H9 (cell line): ENCODE results near the gene DEK. TPM values are rescaled to one million over a fixed set of nuclear protein-coding genes. Genes with fewer than 3 reads are reported as not detected.

Source experiments
- DNase-seq: peaks from one replicate; pipeline ENCODE4 v3.0.0-alpha.2; 2017
- H2AFZ ChIP-seq: one replicate; pipeline ENCODE4 v1.6.1; 2013; ENCODE audit warnings: mild to moderate bottlenecking, low read length, control low read depth, moderate library complexity
- H2AK5ac ChIP-seq: 2 replicates; pipeline ENCODE4 v1.6.1; 2013; ENCODE audit warnings: low read length, control low read depth, mixed read lengths; ENCODE audit not compliant: insufficient read length
- H2BK120ac ChIP-seq: one replicate; pipeline ENCODE4 v1.6.1; 2013; ENCODE audit warnings: low read depth, mild to moderate bottlenecking, low read length, control low read depth, inconsistent platforms; ENCODE audit not compliant: poor library complexity, severe bottlenecking
- H2BK12ac ChIP-seq: 2 replicates; pipeline ENCODE4 v1.6.1; 2013; ENCODE audit warnings: low read length, control low read depth, mixed read lengths, low read depth; ENCODE audit not compliant: insufficient read length
- H2BK15ac ChIP-seq: 2 replicates; pipeline ENCODE4 v1.6.1; 2013; ENCODE audit warnings: low read depth, low read length, control low read depth
- H2BK20ac ChIP-seq: one replicate; pipeline ENCODE4 v1.6.1; 2013; ENCODE audit warnings: low read depth, mild to moderate bottlenecking, low read length, control low read depth, inconsistent platforms; ENCODE audit not compliant: poor library complexity, severe bottlenecking
- H2BK5ac ChIP-seq: 2 replicates; pipeline ENCODE4 v1.6.1; 2013; ENCODE audit warnings: low read length, control low read depth, mixed read lengths; ENCODE audit not compliant: insufficient read length
- H3K14ac ChIP-seq: 2 replicates; pipeline ENCODE4 v1.6.1; 2013; ENCODE audit warnings: low read length, control low read depth; ENCODE audit not compliant: insufficient read depth
- H3K18ac ChIP-seq: 2 replicates; pipeline ENCODE4 v1.6.1; 2013; ENCODE audit warnings: low read depth, mild to moderate bottlenecking, mixed read lengths, low read length, control low read depth; ENCODE audit not compliant: insufficient read length
- H3K23ac ChIP-seq: 2 replicates; pipeline ENCODE4 v1.6.1; 2013; ENCODE audit warnings: low read length, control low read depth, mixed read lengths, low read depth; ENCODE audit not compliant: insufficient read length
- H3K23me2 ChIP-seq: 2 replicates; pipeline ENCODE4 v1.6.1; 2013; ENCODE audit warnings: low read depth, mild to moderate bottlenecking, mixed read lengths, low read length, control low read depth; ENCODE audit not compliant: insufficient read length, poor library complexity, severe bottlenecking
- H3K27ac ChIP-seq: 2 replicates; pipeline ENCODE4 v1.5.1; 2013; ENCODE audit warnings: low read length, control low read depth, mixed read lengths, low read depth; ENCODE audit not compliant: insufficient read length
- H3K27me3 ChIP-seq: 2 replicates; pipeline ENCODE4 v1.6.1; 2013; ENCODE audit warnings: low read length, control low read depth, inconsistent platforms; ENCODE audit not compliant: insufficient read depth
- H3K4ac ChIP-seq: 2 replicates; pipeline ENCODE4 v1.6.1; 2013; ENCODE audit warnings: low read depth, mild to moderate bottlenecking, control low read depth, inconsistent platforms, low read length, moderate library complexity
- H3K4me1 ChIP-seq: 2 replicates; pipeline ENCODE4 v1.6.1; 2013; ENCODE audit warnings: low read length, control low read depth, inconsistent platforms; ENCODE audit not compliant: insufficient read depth
- H3K4me2 ChIP-seq: 2 replicates; pipeline ENCODE4 v1.6.1; 2013; ENCODE audit warnings: low read length, control low read depth, mixed read lengths; ENCODE audit not compliant: insufficient read length, insufficient read depth
- H3K56ac ChIP-seq: 2 replicates; pipeline ENCODE4 v1.6.1; 2013; ENCODE audit warnings: low read depth, mild to moderate bottlenecking, mixed read lengths, low read length, control low read depth; ENCODE audit not compliant: insufficient read length
- H3K79me1 ChIP-seq: 2 replicates; pipeline ENCODE4 v1.6.1; 2013; ENCODE audit warnings: low read depth, mild to moderate bottlenecking, moderate library complexity, low read length, control low read depth, inconsistent platforms; ENCODE audit not compliant: insufficient read depth, poor library complexity, severe bottlenecking
- H3K79me2 ChIP-seq: 2 replicates; pipeline ENCODE4 v1.6.1; 2013; ENCODE audit warnings: low read length, control low read depth, inconsistent platforms; ENCODE audit not compliant: insufficient read depth
- H3K9ac ChIP-seq: 2 replicates; pipeline ENCODE4 v1.6.1; 2013; ENCODE audit warnings: low read length, control low read depth, mixed read lengths; ENCODE audit not compliant: insufficient read length; ENCODE audit errors: extremely low read depth
- H3K9me3 ChIP-seq: one replicate; pipeline ENCODE4 v1.6.1; 2013; ENCODE audit warnings: low read depth, low read length, inconsistent platforms; ENCODE audit not compliant: control insufficient read depth
- H3T11ph ChIP-seq: one replicate; pipeline ENCODE4 v1.6.1; 2013; ENCODE audit warnings: mild to moderate bottlenecking, low read length, control low read depth, inconsistent platforms
- H4K20me1 ChIP-seq: one replicate; pipeline ENCODE4 v1.6.1; 2013; ENCODE audit not compliant: control insufficient read depth, insufficient read length, insufficient read depth
- H4K5ac ChIP-seq: 2 replicates; pipeline ENCODE4 v1.6.1; 2013; ENCODE audit warnings: low read depth, mild to moderate bottlenecking, mixed read lengths, low read length, control low read depth; ENCODE audit not compliant: insufficient read length
- H4K8ac ChIP-seq: replicated peaks from 2 replicates; pipeline ENCODE4 v1.6.1; 2013; ENCODE audit warnings: low read length, control low read depth, mixed read lengths, low read depth; ENCODE audit not compliant: insufficient read length
- H4K91ac ChIP-seq: 2 replicates; pipeline ENCODE4 v1.6.1; 2013; ENCODE audit warnings: low read depth, mild to moderate bottlenecking, moderate library complexity, mixed read lengths, low read length, control low read depth; ENCODE audit not compliant: insufficient read length
- H3K27ac Mint-ChIP-seq, 3 experiments: 2 replicates in 2 of 3; 3 replicates in 1 of 3; pipeline ENCODE4 v1.8.0; 2020 to 2021; ENCODE audit warnings: mixed read lengths in 3 of 3, mild to moderate bottlenecking in 1 of 3, moderate library complexity in 1 of 3
- H3K27me3 Mint-ChIP-seq: 2 replicates; pipeline ENCODE4 v1.8.0; 2021; ENCODE audit warnings: low read depth, mild to moderate bottlenecking, moderate library complexity, mixed read lengths
- H3K36me3 Mint-ChIP-seq, 3 experiments: 2 replicates in 2 of 3; 3 replicates in 1 of 3; pipeline ENCODE4 v1.8.0; 2020 to 2021; ENCODE audit warnings: low read depth in 3 of 3, mixed read lengths in 3 of 3; ENCODE audit not compliant: insufficient read depth in 1 of 3
- H3K4me1 Mint-ChIP-seq, 2 experiments: 2 replicates each; pipeline ENCODE4 v1.8.0; 2020; ENCODE audit warnings: mixed read lengths in 2 of 2
- H3K4me3 Mint-ChIP-seq, 2 experiments: 2 replicates in 1 of 2; 3 replicates in 1 of 2; pipeline ENCODE4 v1.8.0; 2020 to 2021; ENCODE audit warnings: mild to moderate bottlenecking in 2 of 2, mixed read lengths in 2 of 2, moderate library complexity in 1 of 2
- H3K9me3 Mint-ChIP-seq, 2 experiments: 2 replicates in 1 of 2; 3 replicates in 1 of 2; pipeline ENCODE4 v1.8.0; 2020; ENCODE audit warnings: mild to moderate bottlenecking in 2 of 2, mixed read lengths in 2 of 2, moderate library complexity in 1 of 2
- CTCF ChIP-seq: fragments of 200-600 bp; sonication (generic); conservative IDR thresholded peaks from 3 replicates; pipeline ENCODE4 v1.8.0; 2021; ENCODE audit warnings: antibody characterized with exemption, mild to moderate bottlenecking
- WGBS: extraction: QIAGEN DNeasy Blood & Tissue Kit; methylation state at CpG from one replicate; pipeline ENCODE4 v1.1.7; 2013; ENCODE audit warnings: missing lambda C conversion rate, low lambda C conversion rate, mixed read lengths; ENCODE audit not compliant: insufficient read length; ENCODE audit errors: extremely low coverage; 5-methylcytosine and 5-hydroxymethylcytosine counted together
- total RNA-seq: library from RNA; stranded (reverse); gene quantifications from 2 replicates; pipeline ENCODE4 v1.2.1, GENCODE V29; 2021

Gene DEK
- total RNA-seq, 1 experiment from 2014 or later: 217 TPM

GRCh38 chr6:18293076-18293904, 29.0 kb upstream of the DEK start:
- Mint-ChIP-seq H3K27me3 (no peaks in the 10 kb centered on the region), H3K4me3 (no peak overlapping the region), H3K36me3 (no peaks in the 10 kb centered on the region), H3K9me3 (no peaks in the 10 kb centered on the region; a peak in 1 of 5 replicates), H3K27ac (peak overlapping the region in 2 of 3 experiments; percentile 15 to 32; a peak in 2 of 7 replicates), H3K4me1 (peaks cover 14 to 18% of the 10 kb centered on the region in 2 experiments)
- H3K14ac ChIP-seq: no peak overlapping the region
- H3K9me3 ChIP-seq: no peaks in the 10 kb centered on the region
- no peak for DNase-seq
- H3K27me3 ChIP-seq: no peaks in the 10 kb centered on the region
- H2BK120ac ChIP-seq: no peak overlapping the region
- no peak overlapping the region for H3K27ac ChIP-seq
- no peak overlapping the region for H3K4me2 ChIP-seq
- H3K18ac ChIP-seq: no peak overlapping the region
- H3K9ac ChIP-seq: no peak overlapping the region
- no peak overlapping the region for H4K8ac ChIP-seq
- H4K20me1 ChIP-seq: no peaks in the 10 kb centered on the region
- no peak overlapping the region for H3K56ac ChIP-seq
- H2BK15ac ChIP-seq: no peak overlapping the region
- no peaks in the 10 kb centered on the region for H3K79me1 ChIP-seq
- no peak overlapping the region for H3T11ph ChIP-seq
- H2AFZ ChIP-seq: no peak overlapping the region
- H2BK20ac ChIP-seq: no peak overlapping the region
- no peak overlapping the region for H2BK12ac ChIP-seq
- no peaks in the 10 kb centered on the region for H3K23me2 ChIP-seq
- no peak overlapping the region for H2AK5ac ChIP-seq
- no peak overlapping the region for H4K91ac ChIP-seq
- no CpG with 5 or more reads among the region's 6 CpGs for WGBS
- peaks cover 3% of the 10 kb centered on the region; the same call in 1 of the 2 replicates for H3K4me1 ChIP-seq
- no peak overlapping the region for H3K4ac ChIP-seq
- no peak overlapping the region for H4K5ac ChIP-seq
- no peak overlapping the region for H3K23ac ChIP-seq
- no peak for TF ChIP-seq CTCF
- no peaks in the 10 kb centered on the region for H3K79me2 ChIP-seq
- no peak overlapping the region for H2BK5ac ChIP-seq
